Stomach (tissue), 4 donors: ENCODE data around the gene CDKN1C.

Source experiments
- CTCF ChIP-seq, 7 experiments: fragments of 450-650 bp in 4 of 7; fragments of 200-600 bp in 3 of 7; sonication (generic) in 3 of 7; IDR thresholded peaks; one replicate each; pipeline ENCODE4 v1.5.1; 2016 to 2019; ENCODE audit warnings: antibody characterized with exemption in 7 of 7, control low read depth in 2 of 7, mild to moderate bottlenecking in 1 of 7
- EP300 ChIP-seq: sonication (generic); formaldehyde crosslinking; IDR thresholded peaks from one replicate; pipeline ENCODE4 v1.6.1; 2017; ENCODE audit warnings: antibody characterized with exemption

DNA sequence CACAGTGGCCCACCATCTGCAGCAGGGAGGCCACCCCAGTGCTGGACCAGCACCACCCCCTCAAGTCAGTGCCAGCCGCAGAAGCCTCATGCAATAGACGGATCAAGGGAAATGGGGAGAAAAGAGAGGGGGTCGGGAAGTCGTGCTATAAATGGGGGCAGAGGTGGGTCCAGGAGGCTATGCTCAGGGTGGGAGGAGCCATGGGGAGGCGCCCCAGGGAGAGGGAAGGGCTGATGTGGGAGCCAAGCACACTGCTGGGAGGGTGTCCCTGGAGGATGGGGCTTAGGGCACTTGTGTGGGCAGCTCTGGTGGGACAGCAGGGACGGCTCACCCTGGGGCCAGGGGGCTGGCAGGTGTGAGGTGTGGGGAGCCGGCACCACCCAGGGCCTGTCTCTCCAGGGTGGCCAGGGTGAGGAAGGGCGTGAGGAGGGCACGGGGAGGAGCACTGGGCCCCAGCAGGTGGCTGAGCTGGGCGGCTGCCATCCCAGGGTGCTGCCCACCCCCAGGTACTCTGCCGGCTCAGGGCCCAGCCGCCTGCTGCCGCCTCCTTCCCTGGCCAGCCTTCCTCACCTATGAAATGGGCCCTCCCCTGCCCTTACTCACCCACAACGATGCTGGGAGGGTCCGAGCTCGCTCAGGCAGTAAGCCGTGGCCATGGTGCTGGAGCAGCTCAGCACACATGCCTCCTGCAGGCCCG, 25.7 kb upstream of the CDKN1C start:
- TF ChIP-seq CTCF (IDR thresholded peaks at IDR 0.05) (no peak), EP300 (no peak)
